Tibial nerve (tissue), 4 donors: ENCODE data around the gene TBC1D23. TPM values are rescaled to one million over a fixed set of nuclear protein-coding genes. Genes with fewer than 3 reads are reported as not detected.

ENCODE experiments used
- DNase-seq, 2 donors: peaks; one replicate each; pipeline ENCODE4 v3.0.0-alpha.2; 2019; ENCODE audit warnings: low spot score in 2 of 2
- H3K27ac ChIP-seq, 4 donors: fragments of 200-600 bp; sonication (generic) in 3 of 4; one replicate each; pipeline ENCODE4 v1.5.1; 2017 to 2019; ENCODE audit warnings: mild to moderate bottlenecking in 1 of 4
- H3K27me3 ChIP-seq, 2 donors: fragments of 200-600 bp; sonication (generic) in 1 of 2; one replicate each; pipeline versions ENCODE4 v1.5.1 to v1.6.0; 2017 to 2019
- H3K36me3 ChIP-seq, 3 donors: fragments of 200-600 bp; sonication (generic); one replicate each; pipeline ENCODE4 v1.5.1; 2018 to 2019
- H3K4me1 ChIP-seq, 4 donors: fragments of 200-600 bp; sonication (generic) in 3 of 4; one replicate each; pipeline ENCODE4 v1.5.1; 2017 to 2019
- H3K4me3 ChIP-seq, 4 donors: fragments of 200-600 bp; sonication (generic) in 3 of 4; one replicate each; pipeline ENCODE4 v1.5.1; 2017 to 2019; ENCODE audit warnings: mild to moderate bottlenecking in 1 of 4, moderate library complexity in 1 of 4
- H3K9me3 ChIP-seq, 4 donors: fragments of 200-600 bp; sonication (generic) in 3 of 4; one replicate each; pipeline ENCODE4 v1.5.1; 2017 to 2019
- EP300 ChIP-seq, 2 donors: sonication (generic); formaldehyde crosslinking; IDR thresholded peaks; one replicate each; pipeline ENCODE4 v1.6.1; 2017; ENCODE audit warnings: antibody characterized with exemption in 2 of 2, mild to moderate bottlenecking in 1 of 2
- POLR2A ChIP-seq, 2 donors: fragments of 450-650 bp; IDR thresholded peaks; one replicate each; pipeline ENCODE4 v1.6.1; 2017; ENCODE audit warnings: antibody characterized with exemption in 2 of 2, mild to moderate bottlenecking in 2 of 2, moderate library complexity in 2 of 2
- WGBS, 2 donors: methylation state at CpG; one replicate each; pipeline ENCODE4 v1.1.5; 2018; 5-methylcytosine and 5-hydroxymethylcytosine counted together
- total RNA-seq, 4 donors: library from RNA; depleted of rRNA; stranded (reverse); fragments of >200 nt; gene quantifications; one replicate each; pipeline ENCODE4 v1.1.0, GENCODE V29; 2016
- TF ChIP-seq, protein P1 (sequence below), 5 experiments: fragments of 200-600 bp in 3 of 5; fragments of 450-650 bp in 2 of 5; sonication (generic) in 3 of 5; IDR thresholded peaks; one replicate each; pipeline ENCODE4 v1.5.1; 2016 to 2019; ENCODE audit warnings: antibody characterized with exemption in 5 of 5, mild to moderate bottlenecking in 3 of 5, moderate library complexity in 2 of 5

The TBC1D23 gene
- 10 to 100 TPM; 21.6 to 32.2 (median 28.2) TPM for total RNA-seq

GRCh38 chr3:100260685-100261484, at the start of gene TBC1D23:
Gene TBC1D23, plus strand, starts transcription at chr3:100260992. Its CDS starts 27 bp downstream, at chr3:100261019.
- WGBS, 2 donors = 0% methylated on average over 37 to 49 of the region's 49 CpGs

GRCh38 chr3:100213891-100214573, 46.8 kb upstream of the TBC1D23 start:
- no peak for DNase-seq
- Histone ChIP-seq H3K4me1 (peaks cover 0 to 17% (median 13%) of the 10 kb centered on the region in 4 donors), H3K9me3 (peaks cover 0 to 2% (median under 1%) of the 10 kb centered on the region in 4 donors), H3K27ac (no peak overlapping the region), H3K36me3 (no peaks in the 10 kb centered on the region), H3K4me3 (no peak overlapping the region), H3K27me3 (no peaks in the 10 kb centered on the region)
- TF ChIP-seq, protein P1, sequence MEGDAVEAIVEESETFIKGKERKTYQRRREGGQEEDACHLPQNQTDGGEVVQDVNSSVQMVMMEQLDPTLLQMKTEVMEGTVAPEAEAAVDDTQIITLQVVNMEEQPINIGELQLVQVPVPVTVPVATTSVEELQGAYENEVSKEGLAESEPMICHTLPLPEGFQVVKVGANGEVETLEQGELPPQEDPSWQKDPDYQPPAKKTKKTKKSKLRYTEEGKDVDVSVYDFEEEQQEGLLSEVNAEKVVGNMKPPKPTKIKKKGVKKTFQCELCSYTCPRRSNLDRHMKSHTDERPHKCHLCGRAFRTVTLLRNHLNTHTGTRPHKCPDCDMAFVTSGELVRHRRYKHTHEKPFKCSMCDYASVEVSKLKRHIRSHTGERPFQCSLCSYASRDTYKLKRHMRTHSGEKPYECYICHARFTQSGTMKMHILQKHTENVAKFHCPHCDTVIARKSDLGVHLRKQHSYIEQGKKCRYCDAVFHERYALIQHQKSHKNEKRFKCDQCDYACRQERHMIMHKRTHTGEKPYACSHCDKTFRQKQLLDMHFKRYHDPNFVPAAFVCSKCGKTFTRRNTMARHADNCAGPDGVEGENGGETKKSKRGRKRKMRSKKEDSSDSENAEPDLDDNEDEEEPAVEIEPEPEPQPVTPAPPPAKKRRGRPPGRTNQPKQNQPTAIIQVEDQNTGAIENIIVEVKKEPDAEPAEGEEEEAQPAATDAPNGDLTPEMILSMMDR (IDR thresholded peaks at IDR 0.05) = no peak
- TF ChIP-seq EP300 (IDR thresholded peaks at IDR 0.05) (no peak), POLR2A (IDR thresholded peaks at IDR 0.05) (no peak)
- 87 to 89% methylated on average over 7 of the region's 7 CpGs for WGBS, 2 donors

More at GRCh38 chr3:100260685-100261484, at the start of gene TBC1D23:
- DNase-seq = peak; percentile 94
- Histone ChIP-seq H3K9me3 (no peaks in the 10 kb centered on the region), H3K4me1 (peaks cover 0 to 69% (median 30%) of the 10 kb centered on the region in 4 donors), H3K27me3 (no peaks in the 10 kb centered on the region), H3K27ac (peak within 1 kb of the TSS; percentile 96 to 99 (median 98)), H3K36me3 (no peaks in the 10 kb centered on the region), H3K4me3 (peak within 1 kb of the TSS; percentile 73 to 88 (median 82))
- peak; percentile 77 to 94 for TF ChIP-seq POLR2A (IDR thresholded peaks at IDR 0.05)
- peak; percentile 96 to 99 for TF ChIP-seq EP300 (IDR thresholded peaks at IDR 0.05)
- TF ChIP-seq, protein P1 (IDR thresholded peaks at IDR 0.05) = peak in 1 of 5 experiments; percentile 37

GRCh38 chr3:100214574-100214964, 46.2 kb upstream of the TBC1D23 start:
- Histone ChIP-seq H3K36me3 (no peaks in the 10 kb centered on the region), H3K4me1 (peaks cover 0 to 17% (median 13%) of the 10 kb centered on the region in 4 donors)

DNA sequence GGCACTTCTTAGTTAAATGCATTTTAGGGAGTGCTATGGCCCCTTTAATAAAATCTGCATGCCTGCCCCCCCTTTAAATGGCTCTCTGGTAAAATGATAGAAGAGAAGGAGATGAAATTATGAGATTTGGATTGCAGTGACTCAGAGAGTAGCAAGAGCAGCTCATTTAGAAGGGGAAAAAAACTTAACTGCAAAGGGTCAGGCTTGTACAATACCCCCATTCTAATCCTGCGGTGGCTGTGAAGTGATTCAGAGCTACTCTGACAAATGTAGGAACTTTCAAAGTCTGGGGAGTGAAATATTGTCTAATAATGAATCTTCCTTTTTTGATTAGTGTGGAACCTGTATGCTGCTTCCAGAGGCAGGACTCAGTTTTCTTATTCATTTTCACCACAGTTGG, 44.1 kb upstream of the TBC1D23 start:
- Histone ChIP-seq H3K4me3 (no peak overlapping the region), H3K4me1 (peaks cover 0 to under 1% (median 0%) of the 10 kb centered on the region in 4 donors), H3K27ac (no peak overlapping the region), H3K9me3 (peaks cover 0 to 18% (median 3%) of the 10 kb centered on the region in 4 donors), H3K27me3 (no peaks in the 10 kb centered on the region), H3K36me3 (no peaks in the 10 kb centered on the region)
- TF ChIP-seq POLR2A (IDR thresholded peaks at IDR 0.05) = no peak
- TF ChIP-seq, protein P1 (IDR thresholded peaks at IDR 0.05) = no peak
- WGBS, 2 donors = 35 to 37% methylated on average over 1 of the region's 1 CpG
- no peak for DNase-seq

More at GRCh38 chr3:100214574-100214964, 46.2 kb upstream of the TBC1D23 start:
- TF ChIP-seq, protein P1 (IDR thresholded peaks at IDR 0.05) = no peak
- TF ChIP-seq EP300 (IDR thresholded peaks at IDR 0.05) (no peak), POLR2A (IDR thresholded peaks at IDR 0.05) (no peak)
- no peak for DNase-seq
- Histone ChIP-seq H3K4me3 (no peak overlapping the region), H3K27ac (no peak overlapping the region), H3K9me3 (peaks cover 0 to 7% (median 3%) of the 10 kb centered on the region in 4 donors), H3K27me3 (no peaks in the 10 kb centered on the region)
- WGBS, 2 donors = 75 to 77% methylated on average over 5 of the region's 5 CpGs
